SK-N-SH (cell line): ENCODE measurements around the gene APPL1. TPM values are rescaled to one million over a fixed set of nuclear protein-coding genes. Genes with fewer than 3 reads are reported as not detected.

Experiments used
- CTCF ChIA-PET: fragments of 300-600, 350-600 bp; formaldehyde crosslinking; extraction: SDS; loops from one replicate; lab custom pipeline; 2021; lab: Yijun Ruan, JAX
- POLR2A ChIA-PET: fragments of 350-600 bp; sonication (Branson Sonifier 250); formaldehyde crosslinking; extraction: SDS; loops from one replicate; lab custom pipeline; 2020; ENCODE audit warnings: antibody characterized with exemption, inconsistent platforms; lab: Yijun Ruan, JAX
- DNase-seq: peaks from one replicate; pipeline ENCODE4 v3.0.0; 2012
- H2AFZ ChIP-seq: fragments of 200-600 bp; sonication (generic); 2 replicates; pipeline ENCODE4 v1.8.1; 2016; ENCODE audit warnings: antibody characterized with exemption, mild to moderate bottlenecking, low read depth
- H3F3A ChIP-seq: fragments of 200-600 bp; sonication (generic); replicated peaks from 2 replicates; pipeline ENCODE3; 2016; ENCODE audit warnings: antibody characterized with exemption, mild to moderate bottlenecking; ENCODE audit not compliant: insufficient read depth
- H3K27ac ChIP-seq, 2 experiments: fragments of 200-500 bp in 1 of 2; fragments of 200-600 bp in 1 of 2; sonication (Bioruptor generic) in 1 of 2; sonication (generic), shearing (Covaris generic) in 1 of 2; 2 replicates each; pipeline versions ENCODE4 v1.5.1 to v1.6.1; 2014 to 2016; ENCODE audit warnings: low read depth in 2 of 2, inconsistent platforms in 1 of 2, low read length in 1 of 2, mild to moderate bottlenecking in 1 of 2, mixed read lengths in 1 of 2
- H3K27me3 ChIP-seq: fragments of 200-600 bp; sonication (generic), shearing (Covaris generic); 2 replicates; pipeline ENCODE4 v1.6.1; 2016; ENCODE audit warnings: mixed run types; ENCODE audit not compliant: insufficient read depth
- H3K36me3 ChIP-seq, 2 experiments: fragments of 200-500 bp in 1 of 2; fragments of 200-600 bp in 1 of 2; sonication (Bioruptor generic) in 1 of 2; sonication (generic) in 1 of 2; replicated peaks in 1 of 2; 2 replicates each; pipeline versions ENCODE3 to v1.5.1; 2014 to 2016; ENCODE audit warnings: low read length in 1 of 2, mild to moderate bottlenecking in 1 of 2; ENCODE audit not compliant: insufficient read depth in 2 of 2, control insufficient read depth in 1 of 2
- H3K4me1 ChIP-seq, 2 experiments: fragments of 200-500 bp in 1 of 2; fragments of 200-600 bp in 1 of 2; sonication (Bioruptor generic) in 1 of 2; sonication (generic), shearing (Covaris generic) in 1 of 2; 2 replicates each; pipeline versions ENCODE4 v1.5.1 to v1.6.1; 2014 to 2016; ENCODE audit warnings: low read depth in 1 of 2, low read length in 1 of 2, mixed run types in 1 of 2; ENCODE audit not compliant: insufficient read depth in 2 of 2, control insufficient read depth in 1 of 2
- H3K4me2 ChIP-seq: fragments of 200-600 bp; sonication (generic), shearing (Covaris generic); 2 replicates; pipeline ENCODE4 v1.6.1; 2017; ENCODE audit warnings: mixed run types
- H3K4me3 ChIP-seq, 2 experiments: fragments of 200-500 bp in 1 of 2; fragments of 200-600 bp in 1 of 2; sonication (Bioruptor generic) in 1 of 2; sonication (generic), shearing (Covaris generic) in 1 of 2; 2 replicates each; pipeline versions ENCODE4 v1.5.1 to v1.8.1; 2014 to 2016; ENCODE audit warnings: low read depth in 2 of 2, inconsistent platforms in 1 of 2, low read length in 1 of 2, mild to moderate bottlenecking in 1 of 2, mixed read lengths in 1 of 2, moderate library complexity in 1 of 2
- H3K79me2 ChIP-seq: fragments of 200-600 bp; sonication (generic); 2 replicates; pipeline ENCODE4 v1.8.1; 2017; ENCODE audit warnings: mild to moderate bottlenecking; ENCODE audit not compliant: insufficient read depth
- H3K9ac ChIP-seq: fragments of 200-600 bp; sonication (generic); 2 replicates; pipeline ENCODE4 v1.6.1; 2017; ENCODE audit warnings: mixed run types
- H3K9me2 ChIP-seq: fragments of 200-600 bp; sonication (generic); 2 replicates; pipeline ENCODE4 v1.6.1; 2017; ENCODE audit warnings: mixed run types
- H3K9me3 ChIP-seq: fragments of 200-600 bp; sonication (generic); 2 replicates; pipeline ENCODE4 v1.6.1; 2017; ENCODE audit warnings: mixed run types, mild to moderate bottlenecking, moderate library complexity
- H4K20me1 ChIP-seq: fragments of 200-600 bp; sonication (generic); 2 replicates; pipeline ENCODE4 v1.6.1; 2017; ENCODE audit warnings: mild to moderate bottlenecking, mixed run types; ENCODE audit not compliant: insufficient read depth
- CHD2 ChIP-seq: fragments of 150-350 bp; IDR thresholded peaks from 2 replicates; pipeline ENCODE4 v1.6.1; 2018; ENCODE audit warnings: low read length; ENCODE audit not compliant: partially characterized antibody
- CTCF ChIP-seq: fragments of 200-600 bp; sonication (generic); IDR thresholded peaks from 2 replicates; pipeline ENCODE4 v1.6.1; 2017; ENCODE audit warnings: antibody characterized with exemption, mild to moderate bottlenecking, moderate library complexity
- EP300 ChIP-seq, 2 experiments: IDR thresholded peaks; 2 replicates each; pipeline versions ENCODE4 v1.4.0 to v1.6.1; 2012; ENCODE audit warnings: borderline replicate concordance in 1 of 2, low read depth in 1 of 2, low read length in 1 of 2
- EZH2phosphoT487 ChIP-seq: fragments of 200-600 bp; sonication (generic); IDR thresholded peaks from 2 replicates; pipeline ENCODE4 v1.6.1; 2017; ENCODE audit warnings: low read depth, mixed run types, mild to moderate bottlenecking, antibody characterized with exemption, moderate library complexity, borderline replicate concordance
- FOSL2 ChIP-seq: IDR thresholded peaks from 2 replicates; pipeline ENCODE4 v1.4.0; 2012; ENCODE audit warnings: low read depth, mild to moderate bottlenecking, moderate library complexity, borderline replicate concordance
- FOXM1 ChIP-seq: IDR thresholded peaks from 2 replicates; pipeline ENCODE4 v1.4.0; 2012; ENCODE audit warnings: low read depth, mild to moderate bottlenecking
- GABPA ChIP-seq: IDR thresholded peaks from 2 replicates; pipeline ENCODE4 v1.4.0; 2012; ENCODE audit warnings: low read depth, mild to moderate bottlenecking
- IRF3 ChIP-seq: fragments of 150-350 bp; IDR thresholded peaks from 2 replicates; pipeline ENCODE4 v1.6.1; 2016; ENCODE audit warnings: mild to moderate bottlenecking, low read depth, low read length
- JUND ChIP-seq: IDR thresholded peaks from 2 replicates; pipeline ENCODE4 v1.4.0; 2012
- POLR2AphosphoS5 ChIP-seq: IDR thresholded peaks from 2 replicates; pipeline ENCODE4 v1.6.1; 2012; ENCODE audit warnings: low read depth, low read length
- RAD21 ChIP-seq: IDR thresholded peaks from 2 replicates; pipeline ENCODE4 v1.6.1; 2012; ENCODE audit warnings: mild to moderate bottlenecking, low read length
- RCOR1 ChIP-seq: fragments of 150-350 bp; IDR thresholded peaks from 2 replicates; pipeline ENCODE4 v1.6.1; 2017; ENCODE audit warnings: antibody characterized with exemption, low read length
- SIN3A ChIP-seq: IDR thresholded peaks from 2 replicates; pipeline ENCODE4 v1.6.1; 2012; ENCODE audit warnings: low read depth, mild to moderate bottlenecking, low read length, moderate library complexity, borderline replicate concordance
- SMC3 ChIP-seq: IDR thresholded peaks from 2 replicates; pipeline ENCODE4 v1.6.1; 2012; ENCODE audit warnings: low read depth, low read length, improper control_type of control experiment
- TAF1 ChIP-seq: IDR thresholded peaks from 2 replicates; pipeline ENCODE4 v1.6.1; 2012; ENCODE audit warnings: low read depth, mild to moderate bottlenecking, low read length, moderate library complexity, borderline replicate concordance
- TEAD4 ChIP-seq: IDR thresholded peaks from 2 replicates; pipeline ENCODE4 v1.4.0; 2012; ENCODE audit warnings: mild to moderate bottlenecking, borderline replicate concordance; ENCODE audit not compliant: insufficient read depth
- USF2 ChIP-seq: fragments of 150-350 bp; IDR thresholded peaks from 2 replicates; pipeline ENCODE4 v1.6.1; 2017; ENCODE audit warnings: antibody characterized with exemption, low read length, low read depth, borderline replicate concordance
- YY1 ChIP-seq: IDR thresholded peaks from 2 replicates; pipeline ENCODE4 v1.4.0; 2012; ENCODE audit warnings: low read depth, mild to moderate bottlenecking
- WGBS: methylation state at CpG from one replicate; pipeline ENCODE4 v1.1.6; 2017; ENCODE audit warnings: low lambda C conversion rate; 5-methylcytosine and 5-hydroxymethylcytosine counted together
- polyA plus RNA-seq, 3 experiments: library from polyadenylated mRNA; depleted of rRNA; stranded (reverse); fragments of >200 nt; gene quantifications; 2 replicates each; pipeline ENCODE4 v1.2.3, GENCODE V29; 2012

APPL1 gene
- polyA plus RNA-seq, 1 of the 3 experiments (the other 2 are of a cell fraction), result 6.9 TPM

DNA sequence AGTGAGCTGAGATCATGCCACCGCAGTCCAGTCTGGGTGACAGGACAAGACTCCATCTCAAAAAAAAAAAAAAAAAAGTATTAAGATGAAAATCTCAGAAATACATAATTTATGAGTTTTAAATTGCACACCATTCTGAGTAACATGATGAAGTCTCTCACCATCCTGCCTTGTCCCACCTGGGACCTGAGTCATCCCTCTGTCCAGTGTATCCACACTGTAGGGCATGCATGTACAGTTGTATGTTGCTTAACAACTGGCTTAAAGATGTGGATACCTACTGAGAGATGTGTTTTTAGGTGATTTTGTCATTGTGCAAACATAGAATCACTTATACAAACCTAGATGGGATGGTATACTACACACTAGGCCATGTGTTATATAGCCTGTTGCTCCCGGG, 47.9 kb downstream of the APPL1 start:
- H3K27ac ChIP-seq, result no peak overlapping the region
- no peak overlapping the region for H3K9ac ChIP-seq
- CTCF ChIA-PET, result no interaction called here
- H3K4me3 ChIP-seq, result no peak overlapping the region
- no peaks in the 10 kb centered on the region for H3K9me3 ChIP-seq
- POLR2A ChIA-PET, result no interaction called here
- no peak overlapping the region for H3K4me2 ChIP-seq
- H3F3A ChIP-seq, result no peaks in the 10 kb centered on the region
- WGBS, result 96% methylated on average over 2 of the region's 2 CpGs
- no peaks in the 10 kb centered on the region for H3K27me3 ChIP-seq
- H4K20me1 ChIP-seq, result no peaks in the 10 kb centered on the region
- peaks cover 27 to 37% of the 10 kb centered on the region in 2 experiments for H3K36me3 ChIP-seq
- TF ChIP-seq SIN3A (no peak), FOXM1 (no peak), CHD2 (no peak), EP300 (IDR thresholded peaks at IDR 0.05; ENCODE audit: borderline replicate concordance in 1 of 2, low read depth in 1 of 2, low read length in 1 of 2) (no peak), EZH2phosphoT487 (no peak), JUND (no peak), POLR2AphosphoS5 (no peak), FOSL2 (no peak), RAD21 (no peak), CTCF (no peak), TEAD4 (no peak), IRF3 (no peak), TAF1 (no peak)
- TF ChIP-seq, all 33 proteins: peak for 0
- Histone ChIP-seq H2AFZ (no peak overlapping the region), H3K4me1 (no peaks in the 10 kb centered on the region), H3K9me2 (no peaks in the 10 kb centered on the region), H3K79me2 (no peaks in the 10 kb centered on the region; the same call in 1 of the 2 replicates)
- DNase-seq, result no peak

- Histone ChIP-seq H3F3A (no peaks in the 10 kb centered on the region), H3K4me1 (no peaks in the 10 kb centered on the region; a peak in 1 of 4 replicates), H4K20me1 (no peaks in the 10 kb centered on the region), H3K9me2 (no peaks in the 10 kb centered on the region), H3K4me3 (no peak overlapping the region), H2AFZ (no peak overlapping the region), H3K27ac (no peak overlapping the region), H3K27me3 (no peaks in the 10 kb centered on the region), H3K9me3 (no peaks in the 10 kb centered on the region), H3K36me3 (peaks cover 6 to 16% of the 10 kb centered on the region in 2 experiments), H3K9ac (no peak overlapping the region), H3K4me2 (no peak overlapping the region), H3K79me2 (no peaks in the 10 kb centered on the region; the same call in 1 of the 2 replicates)
- TF ChIP-seq GABPA (no peak), IRF3 (no peak), SMC3 (no peak), USF2 (no peak), RCOR1 (no peak), TEAD4 (no peak), YY1 (no peak), EP300 (IDR thresholded peaks at IDR 0.05; ENCODE audit: borderline replicate concordance in 1 of 2, low read depth in 1 of 2, low read length in 1 of 2) (no peak)
- WGBS, result 100% methylated on average over 1 of the region's 1 CpG
- CTCF ChIA-PET, result no interaction called here
- DNase-seq, result no peak
- POLR2A ChIA-PET, result no interaction called here
Measured at GRCh38 chr3:57278237-57278636, 50.7 kb downstream of the APPL1 start.
